Gastrocnemius medialis (tissue), 4 donors: ENCODE measurements around the gene SCARB1. TPM values are rescaled to one million over a fixed set of nuclear protein-coding genes. Genes with fewer than 3 reads are reported as not detected.

Source experiments
- ATAC-seq, 2 donors: fragments of 150-250 bp; one replicate each; pipeline ENCODE4 v1.9.1; 2016
- DNase-seq, 2 donors: peaks; one replicate each; pipeline ENCODE4 v3.0.0-alpha.2; 2019
- H3K27ac ChIP-seq, 4 donors: fragments of 200-600 bp; sonication (generic); 1 replicate in 1 of 4; 2 replicates in 3 of 4; pipeline ENCODE4 v1.5.1; 2016 to 2018; ENCODE audit warnings: mild to moderate bottlenecking in 2 of 4, moderate library complexity in 1 of 4
- H3K27me3 ChIP-seq, 3 donors: fragments of 200-600 bp; sonication (generic) in 2 of 3; 1 replicate in 1 of 3; 2 replicates in 2 of 3; pipeline versions ENCODE4 v1.5.1 to v1.6.0; 2016 to 2019; ENCODE audit warnings: mild to moderate bottlenecking in 1 of 3, moderate library complexity in 1 of 3
- H3K36me3 ChIP-seq, 2 donors: fragments of 200-600 bp; sonication (generic) in 1 of 2; one replicate each; pipeline ENCODE4 v1.5.1; 2017 to 2018
- H3K4me1 ChIP-seq, 2 donors: fragments of 200-600 bp; sonication (generic) in 1 of 2; one replicate each; pipeline ENCODE4 v1.5.1; 2016 to 2017; ENCODE audit warnings: mild to moderate bottlenecking in 2 of 2
- H3K4me3 ChIP-seq, 4 donors: fragments of 200-600 bp; sonication (generic) in 3 of 4; 1 replicate in 1 of 4; 2 replicates in 3 of 4; pipeline ENCODE4 v1.5.1; 2016 to 2019; ENCODE audit warnings: mild to moderate bottlenecking in 2 of 4
- H3K9me3 ChIP-seq, 3 donors: fragments of 200-600 bp; sonication (generic) in 2 of 3; 1 replicate in 1 of 3; 2 replicates in 2 of 3; pipeline ENCODE4 v1.5.1; 2016 to 2019
- CTCF ChIP-seq, 5 experiments: fragments of 450-650 bp in 3 of 5; fragments of 200-600 bp in 2 of 5; sonication (generic) in 2 of 5; IDR thresholded peaks in 4 of 5; conservative IDR thresholded peaks in 1 of 5; 1 replicate in 4 of 5; 2 replicates in 1 of 5; pipeline ENCODE4 v1.5.1; 2016 to 2019; ENCODE audit warnings: antibody characterized with exemption in 5 of 5, mild to moderate bottlenecking in 3 of 5, moderate library complexity in 3 of 5
- POLR2A ChIP-seq, 2 donors: fragments of 450-650 bp; IDR thresholded peaks; one replicate each; pipeline ENCODE4 v1.6.1; 2017; ENCODE audit warnings: antibody characterized with exemption in 2 of 2, mild to moderate bottlenecking in 2 of 2, moderate library complexity in 2 of 2
- in situ Hi-C, 4 donors: fragments of 200-750 bp; cut with MboI; loops; one replicate each; pipeline versions ENCODE4 v1.15.0 to v1.8.0; 2017; ENCODE audit warnings: low sequenced_read_pairs in 4 of 4
- intact Hi-C: fragments of 100-400 bp; cut with DNase I; formaldehyde crosslinking; loops from one replicate; pipeline ENCODE4 v1.15.1; 2023; ENCODE audit warnings: low total_unique reads
- total RNA-seq, 4 donors: library from RNA; depleted of rRNA; stranded (reverse); fragments of >200 nt; gene quantifications; one replicate each; pipeline versions ENCODE4 v1.1.0 to v1.2.3, GENCODE V29; 2016

Gene SCARB1
- total RNA-seq, 4 donors from 2014 or later: 5.4 to 8.7 (median 6.2) TPM

- Histone ChIP-seq H3K27me3 (no peaks in the 10 kb centered on the region), H3K4me3 (no peak overlapping the region), H3K4me1 (peaks cover 6 to 8% of the 10 kb centered on the region in 2 donors), H3K27ac (no peak overlapping the region), H3K9me3 (no peaks in the 10 kb centered on the region), H3K36me3 (no peaks in the 10 kb centered on the region)
- no peak for DNase-seq
- intact Hi-C loops: no loop called here
- ATAC-seq: no peak
- in situ Hi-C loops: no loop called here
- TF ChIP-seq CTCF (IDR thresholded peaks at IDR 0.05 in 4 of 5, conservative IDR thresholded peaks at IDR 0.05 in 1 of 5) (no peak), POLR2A (IDR thresholded peaks at IDR 0.05) (no peak)
Observed at GRCh38 chr12:124733086-124733485, 130.6 kb downstream of the SCARB1 start.

- DNase-seq (no peak), ATAC-seq (no peak)
- Histone ChIP-seq H3K27ac (no peak overlapping the region), H3K36me3 (no peaks in the 10 kb centered on the region), H3K4me3 (no peak overlapping the region), H3K4me1 (peaks cover 8 to 10% of the 10 kb centered on the region in 2 donors), H3K27me3 (no peaks in the 10 kb centered on the region), H3K9me3 (no peaks in the 10 kb centered on the region)
- intact Hi-C loops (no loop called here), in situ Hi-C loops (no loop called here)
- no peak for TF ChIP-seq CTCF (IDR thresholded peaks at IDR 0.05 in 4 of 5, conservative IDR thresholded peaks at IDR 0.05 in 1 of 5)
- TF ChIP-seq POLR2A (IDR thresholded peaks at IDR 0.05): no peak
Observed at GRCh38 chr12:124732275-124733075, 131.2 kb downstream of the SCARB1 start.

- H3K4me1 ChIP-seq: peaks cover 8 to 11% of the 10 kb centered on the region in 2 donors
- no peak overlapping the region for H3K27ac ChIP-seq
- no peak for TF ChIP-seq CTCF (IDR thresholded peaks at IDR 0.05 in 4 of 5, conservative IDR thresholded peaks at IDR 0.05 in 1 of 5)
- TF ChIP-seq POLR2A (IDR thresholded peaks at IDR 0.05): no peak
- DNase-seq (no peak), ATAC-seq (no peak)
- H3K4me3 ChIP-seq: no peak overlapping the region
- H3K9me3 ChIP-seq: no peaks in the 10 kb centered on the region
- H3K36me3 ChIP-seq: no peaks in the 10 kb centered on the region
- in situ Hi-C loops (no loop called here), intact Hi-C loops (no loop called here)
- H3K27me3 ChIP-seq: no peaks in the 10 kb centered on the region
Observed at GRCh38 chr12:124731869-124732268, 131.8 kb downstream of the SCARB1 start.

GRCh38 chr12:124730455-124730932, 133.2 kb downstream of the SCARB1 start:
- ATAC-seq (no peak), DNase-seq (no peak)
- intact Hi-C loops: no loop called here
- H3K4me3 ChIP-seq: no peak overlapping the region
- no peaks in the 10 kb centered on the region for H3K9me3 ChIP-seq
- peaks cover 11 to 17% of the 10 kb centered on the region in 2 donors for H3K4me1 ChIP-seq
- H3K36me3 ChIP-seq: no peaks in the 10 kb centered on the region
- H3K27ac ChIP-seq: no peak overlapping the region
- in situ Hi-C loops: no loop called here
- TF ChIP-seq CTCF (IDR thresholded peaks at IDR 0.05 in 4 of 5, conservative IDR thresholded peaks at IDR 0.05 in 1 of 5): no peak
- no peak for TF ChIP-seq POLR2A (IDR thresholded peaks at IDR 0.05)
- H3K27me3 ChIP-seq: no peaks in the 10 kb centered on the region
